GM12891 (cell line): ENCODE measurements around the gene POP7.

Experiments used
- DNase-seq: peaks from one replicate; pipeline ENCODE4 v3.0.0; 2011; ENCODE audit warnings: low spot score; ENCODE audit not compliant: insufficient read length
- FAIRE-seq: peaks from 2 replicates; lab custom pipeline; 2011; peaks lifted over from hg19 to GRCh38; lab: Jason Lieb, UNC
- PAX5 ChIP-seq: IDR thresholded peaks from 2 replicates; pipeline ENCODE4 v1.6.1; 2011; ENCODE audit warnings: low read length, moderate library complexity, mild to moderate bottlenecking; ENCODE audit not compliant: insufficient read depth, severe bottlenecking
- POLR2A ChIP-seq: IDR thresholded peaks from 2 replicates; pipeline ENCODE4 v1.6.1; 2011; ENCODE audit warnings: low read depth, low read length, control low read depth
- POLR2AphosphoS5 ChIP-seq: IDR thresholded peaks from 2 replicates; pipeline ENCODE4 v1.6.1; 2011; ENCODE audit warnings: low read depth, low read length, control low read depth
- POU2F2 ChIP-seq: IDR thresholded peaks from 2 replicates; pipeline ENCODE4 v1.6.1; 2011; ENCODE audit warnings: low read depth, mild to moderate bottlenecking, control low read depth, low read length, moderate library complexity
- SPI1 ChIP-seq: IDR thresholded peaks from 2 replicates; pipeline ENCODE4 v1.6.1; 2011; ENCODE audit warnings: low read depth, low read length, control low read depth
- TAF1 ChIP-seq: IDR thresholded peaks from 2 replicates; pipeline ENCODE4 v1.6.1; 2011; ENCODE audit warnings: low read depth, low read length, control low read depth

Gene POP7

GRCh38 chr7:100726996-100727761, 21.3 kb downstream of the POP7 start:
- TF ChIP-seq TAF1 = no peak
- TF ChIP-seq POLR2A = no peak
- TF ChIP-seq PAX5 = no peak
- TF ChIP-seq POLR2AphosphoS5 = no peak
- TF ChIP-seq SPI1 = no peak
- no peak for TF ChIP-seq POU2F2
- no peak for FAIRE-seq
- DNase-seq = no peak

GRCh38 chr7:100728196-100728595, 22.3 kb downstream of the POP7 start:
- DNase-seq (no peak), FAIRE-seq (no peak)
- TF ChIP-seq PAX5 (no peak), POLR2AphosphoS5 (no peak), SPI1 (no peak), POLR2A (no peak), TAF1 (no peak), POU2F2 (no peak)

DNA sequence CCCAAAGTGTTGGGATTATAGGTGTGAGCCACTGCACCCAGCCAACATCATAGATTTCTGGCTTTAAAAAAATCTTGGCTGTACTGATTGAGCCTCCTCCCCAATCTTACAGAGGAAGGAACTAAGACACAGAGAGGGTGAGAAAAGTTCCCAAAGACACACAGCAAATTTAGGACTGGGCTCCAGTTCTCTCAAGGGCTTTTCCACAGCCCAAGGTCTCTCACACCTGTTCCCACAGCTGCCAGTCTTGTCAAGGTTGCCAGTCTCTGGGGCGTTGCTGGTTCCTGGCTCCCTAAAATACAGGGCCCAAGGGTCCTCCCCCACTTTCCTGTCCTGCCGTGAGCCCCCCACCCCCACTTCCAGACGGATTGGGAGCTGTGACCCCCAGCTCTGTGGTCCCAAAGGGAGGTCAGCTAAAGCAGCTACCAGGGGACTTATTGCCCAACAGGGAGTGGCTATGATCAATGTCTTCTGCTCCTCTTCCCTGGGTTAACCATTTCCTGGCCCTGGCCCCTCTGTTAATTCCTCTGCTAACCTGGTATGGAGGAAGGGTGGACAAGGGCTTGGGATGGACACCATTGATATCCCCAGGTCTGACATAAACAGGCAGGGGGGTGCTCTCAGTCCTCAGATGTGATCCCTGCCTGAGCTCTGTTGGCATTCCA, 24.3 kb downstream of the POP7 start:
- DNase-seq (no peak), FAIRE-seq (no peak)
- TF ChIP-seq SPI1 (no peak), PAX5 (no peak), TAF1 (no peak), POLR2AphosphoS5 (no peak), POLR2A (no peak), POU2F2 (no peak)

GRCh38 chr7:100731937-100732636, 26.2 kb downstream of the POP7 start:
- TF ChIP-seq POLR2AphosphoS5 (no peak), TAF1 (no peak), SPI1 (no peak)
- FAIRE-seq = no peak
- DNase-seq = no peak

- TF ChIP-seq SPI1 (no peak), TAF1 (no peak), POLR2AphosphoS5 (no peak), POLR2A (no peak), PAX5 (no peak), POU2F2 (no peak)
- no peak for FAIRE-seq
- DNase-seq = no peak
Observed at GRCh38 chr7:100735730-100736129, 29.8 kb downstream of the POP7 start.

GRCh38 chr7:100736671-100737070, 30.8 kb downstream of the POP7 start:
- no peak for FAIRE-seq
- DNase-seq = no peak
- TF ChIP-seq TAF1 = no peak
- TF ChIP-seq POU2F2 = no peak
- TF ChIP-seq POLR2AphosphoS5 = no peak
- TF ChIP-seq SPI1 = no peak
- TF ChIP-seq POLR2A = no peak
- TF ChIP-seq PAX5 = no peak

DNA sequence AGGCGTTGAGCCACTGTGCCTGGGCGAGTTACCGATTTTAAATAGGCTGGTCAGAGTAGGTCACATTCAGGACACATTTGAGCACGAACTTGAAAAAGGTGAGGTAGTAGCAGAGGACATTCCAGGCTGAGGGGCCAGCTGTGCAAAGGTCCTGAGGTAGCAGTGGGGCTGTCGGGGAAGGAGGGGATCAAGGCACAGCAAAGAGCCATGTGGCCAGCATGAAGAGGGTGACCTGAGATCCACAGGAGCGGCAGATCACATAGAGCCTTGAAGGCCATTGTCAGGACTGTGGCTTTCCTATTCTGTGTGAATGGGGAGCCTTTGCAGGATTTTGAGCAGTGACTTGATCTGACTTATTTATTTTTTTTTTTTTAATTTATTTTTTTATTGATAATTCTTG, 34.0 kb downstream of the POP7 start:
- TF ChIP-seq PAX5 = no peak
- TF ChIP-seq SPI1 = no peak
- no peak for TF ChIP-seq POU2F2
- TF ChIP-seq POLR2AphosphoS5 = no peak
- TF ChIP-seq TAF1 = no peak
- no peak for TF ChIP-seq POLR2A
- FAIRE-seq = no peak

GRCh38 chr7:100744605-100745004, 38.7 kb downstream of the POP7 start:
- FAIRE-seq = no peak
- no peak for TF ChIP-seq SPI1
- no peak for TF ChIP-seq POU2F2
- no peak for TF ChIP-seq TAF1
- no peak for TF ChIP-seq PAX5
- TF ChIP-seq POLR2A = no peak
- no peak for TF ChIP-seq POLR2AphosphoS5

More for the DNA sequence above, 34.0 kb downstream of the POP7 start:
- no peak for DNase-seq

DNA sequence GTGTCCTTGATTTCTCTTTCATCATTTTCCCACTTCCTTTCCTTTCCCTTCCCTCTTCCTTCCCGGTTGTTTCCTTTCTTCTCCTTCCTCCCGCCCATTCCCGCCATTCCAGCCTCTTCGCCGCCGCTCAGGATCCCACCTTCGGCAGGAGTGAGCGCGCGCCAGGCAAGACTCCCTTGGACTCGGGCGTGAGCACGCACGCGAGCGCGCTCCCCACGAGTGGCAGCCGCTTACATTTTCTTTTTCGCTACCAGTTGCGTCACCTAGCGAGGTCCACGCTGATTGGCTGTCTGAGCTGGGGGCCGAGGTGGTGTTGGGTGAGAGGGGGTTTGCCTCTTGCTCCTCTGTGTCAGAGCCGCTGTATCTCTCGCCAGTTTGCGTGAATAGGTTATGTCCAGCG, 39.3 kb downstream of the POP7 start:
- FAIRE-seq (no peak), DNase-seq (no peak)
- TF ChIP-seq POU2F2 (no peak), TAF1 (no peak), POLR2A (no peak), POLR2AphosphoS5 (no peak), SPI1 (no peak)

More at GRCh38 chr7:100744605-100745004, 38.7 kb downstream of the POP7 start:
- no peak for DNase-seq

DNA sequence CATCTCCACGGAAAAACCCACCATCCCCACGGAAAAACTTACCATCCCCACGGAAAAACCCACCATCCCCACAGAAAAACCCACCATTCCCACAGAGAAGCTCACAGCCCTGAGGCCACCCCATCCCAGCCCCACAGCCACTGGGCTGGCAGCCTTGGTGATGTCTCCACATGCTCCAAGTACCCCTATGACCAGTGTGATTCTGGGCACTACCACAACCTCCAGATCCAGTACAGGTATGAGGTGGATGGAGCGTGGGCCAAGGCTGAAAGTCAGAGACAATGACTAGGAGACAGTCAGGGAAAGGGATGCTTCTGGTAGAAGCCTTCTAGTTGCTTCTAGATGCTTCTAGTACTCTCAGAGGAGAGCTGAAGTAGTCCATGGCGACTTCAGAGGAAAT, 47.1 kb downstream of the POP7 start:
- no peak for TF ChIP-seq POLR2AphosphoS5
- TF ChIP-seq POU2F2 = no peak
- no peak for TF ChIP-seq POLR2A
- TF ChIP-seq SPI1 = no peak
- TF ChIP-seq TAF1 = no peak
- TF ChIP-seq PAX5 = no peak
- DNase-seq (no peak), FAIRE-seq (no peak)

DNA sequence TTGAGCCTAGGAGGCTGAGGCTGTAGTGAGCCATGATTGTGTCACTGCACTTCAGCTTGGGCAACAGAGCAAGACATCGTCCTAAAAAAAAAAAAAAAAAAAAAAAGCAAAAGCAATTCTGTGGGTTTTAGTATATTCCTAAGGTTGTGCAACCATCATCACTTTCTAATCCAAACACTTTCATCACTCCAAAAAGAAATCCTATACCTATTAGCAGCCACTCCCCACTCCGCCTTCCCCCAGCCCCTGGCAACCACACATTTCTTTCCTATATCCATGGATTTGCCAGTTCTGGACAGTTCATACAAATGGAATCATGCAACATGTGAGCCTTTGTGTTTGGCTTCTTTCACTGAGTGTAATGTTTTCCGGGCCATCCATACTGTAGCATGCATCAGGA, 47.8 kb downstream of the POP7 start:
- FAIRE-seq (no peak), DNase-seq (no peak)
- no peak for TF ChIP-seq POLR2AphosphoS5
- no peak for TF ChIP-seq SPI1
- no peak for TF ChIP-seq POLR2A
- no peak for TF ChIP-seq TAF1
- no peak for TF ChIP-seq POU2F2
- no peak for TF ChIP-seq PAX5
